HCT116 (cell line): ENCODE results near the gene MAPK8IP3. TPM values are rescaled to one million over a fixed set of nuclear protein-coding genes. Genes with fewer than 3 reads are reported as not detected.

Experiments
- ATAC-seq: fragments of 200-7000 bp; cut with Tn5 transposase; 2 replicates; pipeline ENCODE4 v1.9.1; 2020; ENCODE audit warnings: mild to moderate bottlenecking, moderate library complexity
- BruUV-seq: library from RNA; stranded (reverse); fragments of 400-500 nt; replicated peaks from 2 replicates; lab custom pipeline; 2021; lab: Mats Ljungman, UMichigan
- CTCF ChIA-PET: fragments of 300-600 bp; sonication (Branson Sonifier 250); formaldehyde crosslinking; loops from one replicate; lab custom pipeline; 2021; ENCODE audit warnings: antibody characterized with exemption; lab: Charles Lee
- POLR2A ChIA-PET: fragments of 300-600, 350-600 bp; sonication (Branson Sonifier 250); formaldehyde crosslinking; loops from one replicate; lab custom pipeline; 2021; ENCODE audit warnings: antibody characterized with exemption; lab: Charles Lee
- RAD21 ChIA-PET, 2 experiments: fragments of 300-600 bp; sonication (Branson Sonifier 250); formaldehyde crosslinking; loops; one replicate each; lab custom pipeline; 2023; ENCODE audit warnings: low total read pairs in 2 of 2; ENCODE audit not compliant: uncharacterized antibody in 2 of 2, unreplicated experiment in 2 of 2, low non-redundant PET in 1 of 2; lab: Charles Lee
- DNase-seq: peaks from one replicate; pipeline ENCODE4 v3.0.0-alpha.2; 2010; ENCODE audit warnings: low read depth, low spot score
- H2AFZ ChIP-seq: fragments of 200-600 bp; shearing (Covaris generic), sonication (generic); 2 replicates; pipeline ENCODE4 v1.6.1; 2017; ENCODE audit warnings: low read depth, mixed run types, mixed read lengths, antibody characterized with exemption, low read length; ENCODE audit not compliant: poor library complexity, severe bottlenecking
- H3K27ac ChIP-seq: 2 replicates; pipeline ENCODE4 v1.5.1; 2012; ENCODE audit warnings: low read depth, low read length
- H3K27me3 ChIP-seq: fragments of 200-600 bp; sonication (generic); 2 replicates; pipeline ENCODE4 v1.6.1; 2016; ENCODE audit warnings: mixed run types, low read length, mixed read lengths; ENCODE audit not compliant: insufficient read depth
- H3K36me3 ChIP-seq, 2 experiments: fragments of 200-500 bp in 1 of 2; fragments of 200-600 bp in 1 of 2; sonication (Bioruptor generic) in 1 of 2; sonication (generic) in 1 of 2; 2 replicates each; pipeline versions ENCODE4 v1.5.1 to v1.6.1; 2014 to 2016; ENCODE audit warnings: low read length in 2 of 2, inconsistent platforms in 1 of 2, mixed read lengths in 1 of 2, mixed run types in 1 of 2; ENCODE audit not compliant: insufficient read depth in 2 of 2, control insufficient read depth in 1 of 2
- H3K4me1 ChIP-seq, 2 experiments: fragments of 200-600 bp in 1 of 2; sonication (generic) in 1 of 2; 2 replicates each; pipeline versions ENCODE4 v1.5.1 to v1.6.1; 2012 to 2017; ENCODE audit warnings: low read length in 2 of 2, inconsistent platforms in 1 of 2, mild to moderate bottlenecking in 1 of 2, mixed read lengths in 1 of 2, mixed run types in 1 of 2, moderate library complexity in 1 of 2; ENCODE audit not compliant: insufficient read depth in 2 of 2, control insufficient read depth in 1 of 2
- H3K4me2 ChIP-seq: fragments of 200-600 bp; sonication (generic); 2 replicates; pipeline ENCODE4 v1.6.1; 2017; ENCODE audit warnings: mixed run types, low read length, mixed read lengths
- H3K4me3 ChIP-seq, 2 experiments: fragments of 200-600 bp in 1 of 2; sonication (generic) in 1 of 2; replicated peaks in 1 of 2; 2 replicates each; pipeline ENCODE4 v1.5.1; 2011 to 2016; ENCODE audit warnings: low read length in 2 of 2, control low read depth in 1 of 2, low read depth in 1 of 2, mild to moderate bottlenecking in 1 of 2, mixed read lengths in 1 of 2, mixed run types in 1 of 2
- H3K79me2 ChIP-seq: fragments of 200-600 bp; sonication (generic); 2 replicates; pipeline ENCODE4 v1.6.1; 2017; ENCODE audit warnings: mild to moderate bottlenecking, mixed run types, low read length, moderate library complexity, mixed read lengths; ENCODE audit not compliant: insufficient read depth
- H3K9ac ChIP-seq: fragments of 200-600 bp; sonication (generic); 2 replicates; pipeline ENCODE4 v1.6.1; 2016; ENCODE audit warnings: low read length, mixed read lengths
- H3K9me2 ChIP-seq: fragments of 200-600 bp; sonication (generic), shearing (Covaris generic); 2 replicates; pipeline ENCODE4 v1.6.1; 2017; ENCODE audit warnings: mixed run types, mild to moderate bottlenecking, moderate library complexity; ENCODE audit not compliant: insufficient read depth
- H3K9me3 ChIP-seq, 2 experiments: fragments of 200-500 bp in 1 of 2; fragments of 200-600 bp in 1 of 2; sonication (Bioruptor generic) in 1 of 2; sonication (generic) in 1 of 2; 2 replicates each; pipeline ENCODE4 v1.6.1; 2014 to 2017; ENCODE audit warnings: low read length in 2 of 2, mixed read lengths in 2 of 2, inconsistent platforms in 1 of 2, low read depth in 1 of 2, mild to moderate bottlenecking in 1 of 2, mixed run types in 1 of 2, moderate library complexity in 1 of 2; ENCODE audit not compliant: control insufficient read depth in 1 of 2, insufficient read depth in 1 of 2
- H4K20me1 ChIP-seq: fragments of 200-600 bp; sonication (generic), shearing (Covaris generic); 2 replicates; pipeline ENCODE4 v1.6.1; 2017; ENCODE audit warnings: mixed run types, mild to moderate bottlenecking, moderate library complexity; ENCODE audit not compliant: insufficient read depth
- CBX3 ChIP-seq: IDR thresholded peaks from 2 replicates; pipeline ENCODE4 v1.6.1; 2012; ENCODE audit warnings: low read depth
- CEBPB ChIP-seq: IDR thresholded peaks from 2 replicates; pipeline ENCODE4 v1.6.1; 2012; ENCODE audit warnings: low read depth
- ELF1 ChIP-seq: IDR thresholded peaks from 2 replicates; pipeline ENCODE4 v1.6.1; 2012; ENCODE audit warnings: low read depth, borderline replicate concordance
- EZH2 ChIP-seq: fragments of 200-600 bp; sonication (generic); IDR thresholded peaks from 2 replicates; pipeline ENCODE4 v1.6.1; 2017; ENCODE audit warnings: antibody characterized with exemption, mixed run types
- FOSL1 ChIP-seq: IDR thresholded peaks from 2 replicates; pipeline ENCODE4 v1.6.1; 2012; ENCODE audit warnings: low read depth
- JUND ChIP-seq: IDR thresholded peaks from 2 replicates; pipeline ENCODE4 v1.6.1; 2012
- POLR2A ChIP-seq: IDR thresholded peaks from 2 replicates; pipeline ENCODE4 v1.7.0; 2011; ENCODE audit warnings: borderline replicate concordance; ENCODE audit not compliant: insufficient read depth, insufficient read length; ENCODE audit errors: extremely low read depth
- POLR2AphosphoS5 ChIP-seq: IDR thresholded peaks from 2 replicates; pipeline ENCODE4 v1.6.1; 2011; ENCODE audit warnings: mild to moderate bottlenecking, low read depth, low read length, moderate library complexity
- SIN3A ChIP-seq: IDR thresholded peaks from 2 replicates; pipeline ENCODE4 v1.6.1; 2012; ENCODE audit warnings: low read depth
- TCF7L2 ChIP-seq: IDR thresholded peaks from 2 replicates; pipeline ENCODE4 v1.7.0; 2011; ENCODE audit warnings: borderline replicate concordance, inconsistent platforms; ENCODE audit not compliant: insufficient read depth, insufficient read length; ENCODE audit errors: extremely low read depth
- ZBTB33 ChIP-seq: IDR thresholded peaks from 2 replicates; pipeline ENCODE4 v1.6.1; 2011; ENCODE audit warnings: mild to moderate bottlenecking, low read length, moderate library complexity; ENCODE audit not compliant: insufficient replicate concordance; ENCODE audit errors: extremely low read depth
- ZNF274 ChIP-seq: fragments of 200-500 bp; sonication (Bioruptor generic); IDR thresholded peaks from 2 replicates; pipeline ENCODE4 v1.6.1; 2014; ENCODE audit warnings: mild to moderate bottlenecking, low read depth, low read length, inconsistent platforms
- intact Hi-C: fragments of 100-400 bp; cut with micrococcal nuclease; formaldehyde crosslinking; loops from 2 replicates; pipeline ENCODE4 v1.10.0; 2022
- total RNA-seq: library from RNA; stranded (reverse); gene quantifications from one replicate; pipeline ENCODE4 v1.2.1, GENCODE V29; 2021; ENCODE audit not compliant: unreplicated experiment

MAPK8IP3 gene
- total RNA-seq, 1 experiment from 2014 or later: 75.3 TPM

GRCh38 chr16:1687427-1688316 is 18.3 kb upstream of the MAPK8IP3 start:
- Histone ChIP-seq H3K9me2 (no peaks in the 10 kb centered on the region), H3K4me1 (peaks cover 36 to 69% of the 10 kb centered on the region in 2 experiments), H3K9ac (peak overlapping the region; percentile 35), H3K27me3 (no peaks in the 10 kb centered on the region), H2AFZ (no peak overlapping the region), H3K9me3 (no peaks in the 10 kb centered on the region)
- no peak for DNase-seq
- CTCF ChIA-PET: interaction anchor here (1.3 kb wide), 1 partner anchor 18 kb away, joined by 5 read pairs; the partner anchor contains the start of gene MAPK8IP3
- intact Hi-C loops: no loop called here
- no TSS peak for BruUV-seq
- no peak for TF ChIP-seq POLR2AphosphoS5
- TF ChIP-seq JUND: no peak
- TF ChIP-seq FOSL1: no peak
- no peak for TF ChIP-seq ZNF274
- TF ChIP-seq ELF1: no peak
- no peak for TF ChIP-seq CEBPB
- no peak for TF ChIP-seq CBX3
- no peak for TF ChIP-seq TCF7L2
- TF ChIP-seq EZH2: no peak
- TF ChIP-seq POLR2A: no peak
- TF ChIP-seq ZBTB33: no peak
- no peak for TF ChIP-seq SIN3A
- TF ChIP-seq, all 23 proteins: peak for 0
- Histone ChIP-seq H3K4me2 (peak overlapping the region; percentile 59), H3K79me2 (peaks cover 100% of the 10 kb centered on the region), H3K4me3 (no peak overlapping the region), H3K27ac (0 out of 2 replicates have a peak overlapping the region, but pooled peaks have one; percentile 27), H3K36me3 (peaks cover 23 to 65% of the 10 kb centered on the region in 2 experiments), H4K20me1 (peaks cover 5% of the 10 kb centered on the region; the same call in 1 of the 2 replicates)
- no peak for ATAC-seq
- POLR2A ChIA-PET: interaction anchor here (0.6 kb wide), 1 partner anchor 10 kb away, joined by 3 read pairs; the partner anchor contains the start of gene JPT2
- RAD21 ChIA-PET: no interaction called here
